IPS-15b (cell line): ENCODE results near the gene TSPEAR.
"Not testable (repeated sequence)": the region's sequence is repeated elsewhere in the genome, so short reads cannot be mapped to it uniquely, and the experiment has no call there.

Experiments used
- H3K27me3 ChIP-seq: one replicate; pipeline ENCODE4 v1.6.1; 2013; ENCODE audit warnings: low read length; ENCODE audit not compliant: control insufficient read depth, insufficient read depth
- H3K36me3 ChIP-seq: one replicate; pipeline ENCODE4 v1.6.1; 2013; ENCODE audit warnings: low read length; ENCODE audit not compliant: control insufficient read depth, insufficient read depth
- H3K4me1 ChIP-seq: one replicate; pipeline ENCODE4 v1.6.1; 2013; ENCODE audit warnings: mild to moderate bottlenecking, low read length; ENCODE audit not compliant: control insufficient read depth, insufficient read depth
- H3K4me3 ChIP-seq: one replicate; pipeline ENCODE4 v1.5.1; 2013; ENCODE audit warnings: low read depth, low read length
- H3K9ac ChIP-seq: one replicate; pipeline ENCODE4 v1.6.1; 2013; ENCODE audit warnings: low read depth, mild to moderate bottlenecking, low read length
- H3K9me3 ChIP-seq: one replicate; pipeline ENCODE4 v1.6.1; 2013; ENCODE audit warnings: mild to moderate bottlenecking, low read length; ENCODE audit not compliant: control insufficient read depth, insufficient read depth

TSPEAR gene

GRCh38 chr21:44589586-44590305, 121.6 kb downstream of the TSPEAR start:
- H3K4me3 ChIP-seq: no peak overlapping the region
- H3K9me3 ChIP-seq: no peaks in the 10 kb centered on the region
- no peak overlapping the region for H3K9ac ChIP-seq
- no peaks in the 10 kb centered on the region for H3K27me3 ChIP-seq
- peaks cover 5% of the 10 kb centered on the region for H3K4me1 ChIP-seq
- H3K36me3 ChIP-seq: no peaks in the 10 kb centered on the region

- H3K4me3 ChIP-seq: no peak overlapping the region
- no peaks in the 10 kb centered on the region for H3K9me3 ChIP-seq
- peaks cover 5% of the 10 kb centered on the region for H3K4me1 ChIP-seq
- no peaks in the 10 kb centered on the region for H3K36me3 ChIP-seq
- no peak overlapping the region for H3K9ac ChIP-seq
- no peaks in the 10 kb centered on the region for H3K27me3 ChIP-seq
These were observed 122.3 kb downstream of the TSPEAR start for GRCh38 chr21:44589094-44589493.

- H3K4me1 ChIP-seq: no peaks in the 10 kb centered on the region
- no peaks in the 10 kb centered on the region for H3K27me3 ChIP-seq
- H3K36me3 ChIP-seq: no peaks in the 10 kb centered on the region
- H3K9ac ChIP-seq: no peak overlapping the region
- H3K4me3 ChIP-seq: no peak overlapping the region
- H3K9me3 ChIP-seq: no peaks in the 10 kb centered on the region
These were observed 125.5 kb downstream of the TSPEAR start for GRCh38 chr21:44585892-44586291.

- H3K9me3 ChIP-seq: no peaks in the 10 kb centered on the region
- no peak overlapping the region for H3K4me3 ChIP-seq
- H3K9ac ChIP-seq: no peak overlapping the region
- H3K36me3 ChIP-seq: no peaks in the 10 kb centered on the region
- H3K4me1 ChIP-seq: no peaks in the 10 kb centered on the region
- H3K27me3 ChIP-seq: no peaks in the 10 kb centered on the region
These were observed 127.6 kb downstream of the TSPEAR start for GRCh38 chr21:44583800-44584147.

GRCh38 chr21:44583089-44583799, 128.1 kb downstream of the TSPEAR start:
- H3K4me3 ChIP-seq: no peak overlapping the region
- no peaks in the 10 kb centered on the region for H3K9me3 ChIP-seq
- H3K4me1 ChIP-seq: no peaks in the 10 kb centered on the region
- H3K27me3 ChIP-seq: no peaks in the 10 kb centered on the region
- H3K36me3 ChIP-seq: no peaks in the 10 kb centered on the region
- no peak overlapping the region for H3K9ac ChIP-seq

GRCh38 chr21:44582055-44582454, 129.3 kb downstream of the TSPEAR start:
- Histone ChIP-seq H3K4me3 (no peak overlapping the region), H3K36me3 (no peaks in the 10 kb centered on the region), H3K9ac (no peak overlapping the region), H3K4me1 (no peaks in the 10 kb centered on the region), H3K9me3 (no peaks in the 10 kb centered on the region), H3K27me3 (no peaks in the 10 kb centered on the region)

- Histone ChIP-seq H3K4me3 (no peak overlapping the region), H3K9me3 (no peaks in the 10 kb centered on the region), H3K4me1 (no peaks in the 10 kb centered on the region), H3K9ac (no peak overlapping the region), H3K36me3 (no peaks in the 10 kb centered on the region), H3K27me3 (no peaks in the 10 kb centered on the region)
These were observed 130.2 kb downstream of the TSPEAR start for GRCh38 chr21:44581158-44581557.

- not testable (repeated sequence) for H3K9ac ChIP-seq, H3K4me3 ChIP-seq, H3K27me3 ChIP-seq, H3K9me3 ChIP-seq, H3K36me3 ChIP-seq, H3K4me1 ChIP-seq
These were observed 131.0 kb downstream of the TSPEAR start, which contains the start of gene KRTAP10-5 for GRCh38 chr21:44580231-44580821. KRTAP10-5 (minus strand) TSS chr21:44580604; CDS start chr21:44580578, 26 bp downstream.

- no peak overlapping the region for H3K4me3 ChIP-seq
- H3K4me1 ChIP-seq: no peaks in the 10 kb centered on the region
- no peaks in the 10 kb centered on the region for H3K27me3 ChIP-seq
- H3K9ac ChIP-seq: no peak overlapping the region
- no peaks in the 10 kb centered on the region for H3K9me3 ChIP-seq
- no peaks in the 10 kb centered on the region for H3K36me3 ChIP-seq
These were observed 131.6 kb downstream of the TSPEAR start for GRCh38 chr21:44579833-44580144.

- Histone ChIP-seq H3K9ac (no peak overlapping the region), H3K27me3 (no peaks in the 10 kb centered on the region), H3K9me3 (no peaks in the 10 kb centered on the region), H3K36me3 (no peaks in the 10 kb centered on the region), H3K4me3 (no peak overlapping the region), H3K4me1 (no peaks in the 10 kb centered on the region)
These were observed 132.1 kb downstream of the TSPEAR start for GRCh38 chr21:44579056-44579832.

GRCh38 chr21:44578371-44579055, 132.9 kb downstream of the TSPEAR start:
- H3K9me3 ChIP-seq: no peaks in the 10 kb centered on the region
- H3K4me1 ChIP-seq: no peaks in the 10 kb centered on the region
- no peak overlapping the region for H3K9ac ChIP-seq
- no peak overlapping the region for H3K4me3 ChIP-seq
- H3K27me3 ChIP-seq: no peaks in the 10 kb centered on the region
- H3K36me3 ChIP-seq: no peaks in the 10 kb centered on the region
